ENCODE measurements around the gene CCR5AS.

The CCR5AS gene

GRCh38 chr3:46408853-46409252, 2.0 kb upstream of the CCR5AS start:
- H3K27me3 Mint-ChIP-seq (ENCODE audit: insufficient read depth, low read depth, poor library complexity): peaks cover 4% of the 10 kb centered on the region

DNA sequence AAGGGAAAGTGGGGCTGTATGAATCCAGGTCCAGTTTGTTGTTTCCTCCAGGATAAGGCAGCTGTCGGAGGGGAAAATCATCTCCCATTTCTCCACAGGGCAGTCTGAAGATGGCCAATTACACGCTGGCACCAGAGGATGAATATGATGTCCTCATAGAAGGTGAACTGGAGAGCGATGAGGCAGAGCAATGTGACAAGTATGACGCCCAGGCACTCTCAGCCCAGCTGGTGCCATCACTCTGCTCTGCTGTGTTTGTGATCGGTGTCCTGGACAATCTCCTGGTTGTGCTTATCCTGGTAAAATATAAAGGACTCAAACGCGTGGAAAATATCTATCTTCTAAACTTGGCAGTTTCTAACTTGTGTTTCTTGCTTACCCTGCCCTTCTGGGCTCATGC, 1.1 kb upstream of the CCR5AS start:
- no peaks in the 10 kb centered on the region for H3K36me3 Mint-ChIP-seq (ENCODE audit: low read depth)
- H3K9me2 ChIP-seq (ENCODE audit: insufficient read depth): no peaks in the 10 kb centered on the region
- H3K27me3 ChIP-seq (ENCODE audit: insufficient read depth): no peaks in the 10 kb centered on the region
- no peak overlapping the region for H2AFZ ChIP-seq
- no peaks in the 10 kb centered on the region for H3K4me1 ChIP-seq (ENCODE audit: insufficient read depth)
- no peak overlapping the region for H3K27ac Mint-ChIP-seq
- H3F3A ChIP-seq (replicated peaks; ENCODE audit: low read depth): no peaks in the 10 kb centered on the region
- H3K9me3 Mint-ChIP-seq: no peaks in the 10 kb centered on the region
- ATAC-seq (no peak), DNase-seq (ENCODE audit: low spot score) (no peak)
- H3K4me3 ChIP-seq: no peak overlapping the region
- no peaks in the 10 kb centered on the region for H3K79me2 ChIP-seq (replicated peaks; ENCODE audit: insufficient read depth)
- H4K20me1 ChIP-seq (replicated peaks; ENCODE audit: insufficient read depth): no peaks in the 10 kb centered on the region
- H3K27ac ChIP-seq (ENCODE audit: low read depth): no peak overlapping the region
- H3K4me1 Mint-ChIP-seq: no peaks in the 10 kb centered on the region; the same call in 2 of the 3 replicates
- peaks cover 4% of the 10 kb centered on the region for H3K27me3 Mint-ChIP-seq (ENCODE audit: insufficient read depth, low read depth, poor library complexity)
- H3K36me3 ChIP-seq (ENCODE audit: insufficient read depth): no peaks in the 10 kb centered on the region
- no peak overlapping the region for H3K4me2 ChIP-seq
- no peak overlapping the region for H3K4me3 Mint-ChIP-seq
- TF ChIP-seq ETS1 (IDR thresholded peaks at IDR 0.05) (no peak), EZH2phosphoT487 (IDR thresholded peaks at IDR 0.05; ENCODE audit: unreplicated experiment) (no peak), ZNF331 (CRISPR knock-in tag; IDR thresholded peaks at IDR 0.05; ENCODE audit: low read depth) (no peak), JUNB (IDR thresholded peaks at IDR 0.05; ENCODE audit: unreplicated experiment) (no peak), POLR2AphosphoS5 (IDR thresholded peaks at IDR 0.05; ENCODE audit: low read depth) (no peak), STAT1 (IDR thresholded peaks at IDR 0.05; ENCODE audit: unreplicated experiment) (no peak)
- TF ChIP-seq, protein P1, sequence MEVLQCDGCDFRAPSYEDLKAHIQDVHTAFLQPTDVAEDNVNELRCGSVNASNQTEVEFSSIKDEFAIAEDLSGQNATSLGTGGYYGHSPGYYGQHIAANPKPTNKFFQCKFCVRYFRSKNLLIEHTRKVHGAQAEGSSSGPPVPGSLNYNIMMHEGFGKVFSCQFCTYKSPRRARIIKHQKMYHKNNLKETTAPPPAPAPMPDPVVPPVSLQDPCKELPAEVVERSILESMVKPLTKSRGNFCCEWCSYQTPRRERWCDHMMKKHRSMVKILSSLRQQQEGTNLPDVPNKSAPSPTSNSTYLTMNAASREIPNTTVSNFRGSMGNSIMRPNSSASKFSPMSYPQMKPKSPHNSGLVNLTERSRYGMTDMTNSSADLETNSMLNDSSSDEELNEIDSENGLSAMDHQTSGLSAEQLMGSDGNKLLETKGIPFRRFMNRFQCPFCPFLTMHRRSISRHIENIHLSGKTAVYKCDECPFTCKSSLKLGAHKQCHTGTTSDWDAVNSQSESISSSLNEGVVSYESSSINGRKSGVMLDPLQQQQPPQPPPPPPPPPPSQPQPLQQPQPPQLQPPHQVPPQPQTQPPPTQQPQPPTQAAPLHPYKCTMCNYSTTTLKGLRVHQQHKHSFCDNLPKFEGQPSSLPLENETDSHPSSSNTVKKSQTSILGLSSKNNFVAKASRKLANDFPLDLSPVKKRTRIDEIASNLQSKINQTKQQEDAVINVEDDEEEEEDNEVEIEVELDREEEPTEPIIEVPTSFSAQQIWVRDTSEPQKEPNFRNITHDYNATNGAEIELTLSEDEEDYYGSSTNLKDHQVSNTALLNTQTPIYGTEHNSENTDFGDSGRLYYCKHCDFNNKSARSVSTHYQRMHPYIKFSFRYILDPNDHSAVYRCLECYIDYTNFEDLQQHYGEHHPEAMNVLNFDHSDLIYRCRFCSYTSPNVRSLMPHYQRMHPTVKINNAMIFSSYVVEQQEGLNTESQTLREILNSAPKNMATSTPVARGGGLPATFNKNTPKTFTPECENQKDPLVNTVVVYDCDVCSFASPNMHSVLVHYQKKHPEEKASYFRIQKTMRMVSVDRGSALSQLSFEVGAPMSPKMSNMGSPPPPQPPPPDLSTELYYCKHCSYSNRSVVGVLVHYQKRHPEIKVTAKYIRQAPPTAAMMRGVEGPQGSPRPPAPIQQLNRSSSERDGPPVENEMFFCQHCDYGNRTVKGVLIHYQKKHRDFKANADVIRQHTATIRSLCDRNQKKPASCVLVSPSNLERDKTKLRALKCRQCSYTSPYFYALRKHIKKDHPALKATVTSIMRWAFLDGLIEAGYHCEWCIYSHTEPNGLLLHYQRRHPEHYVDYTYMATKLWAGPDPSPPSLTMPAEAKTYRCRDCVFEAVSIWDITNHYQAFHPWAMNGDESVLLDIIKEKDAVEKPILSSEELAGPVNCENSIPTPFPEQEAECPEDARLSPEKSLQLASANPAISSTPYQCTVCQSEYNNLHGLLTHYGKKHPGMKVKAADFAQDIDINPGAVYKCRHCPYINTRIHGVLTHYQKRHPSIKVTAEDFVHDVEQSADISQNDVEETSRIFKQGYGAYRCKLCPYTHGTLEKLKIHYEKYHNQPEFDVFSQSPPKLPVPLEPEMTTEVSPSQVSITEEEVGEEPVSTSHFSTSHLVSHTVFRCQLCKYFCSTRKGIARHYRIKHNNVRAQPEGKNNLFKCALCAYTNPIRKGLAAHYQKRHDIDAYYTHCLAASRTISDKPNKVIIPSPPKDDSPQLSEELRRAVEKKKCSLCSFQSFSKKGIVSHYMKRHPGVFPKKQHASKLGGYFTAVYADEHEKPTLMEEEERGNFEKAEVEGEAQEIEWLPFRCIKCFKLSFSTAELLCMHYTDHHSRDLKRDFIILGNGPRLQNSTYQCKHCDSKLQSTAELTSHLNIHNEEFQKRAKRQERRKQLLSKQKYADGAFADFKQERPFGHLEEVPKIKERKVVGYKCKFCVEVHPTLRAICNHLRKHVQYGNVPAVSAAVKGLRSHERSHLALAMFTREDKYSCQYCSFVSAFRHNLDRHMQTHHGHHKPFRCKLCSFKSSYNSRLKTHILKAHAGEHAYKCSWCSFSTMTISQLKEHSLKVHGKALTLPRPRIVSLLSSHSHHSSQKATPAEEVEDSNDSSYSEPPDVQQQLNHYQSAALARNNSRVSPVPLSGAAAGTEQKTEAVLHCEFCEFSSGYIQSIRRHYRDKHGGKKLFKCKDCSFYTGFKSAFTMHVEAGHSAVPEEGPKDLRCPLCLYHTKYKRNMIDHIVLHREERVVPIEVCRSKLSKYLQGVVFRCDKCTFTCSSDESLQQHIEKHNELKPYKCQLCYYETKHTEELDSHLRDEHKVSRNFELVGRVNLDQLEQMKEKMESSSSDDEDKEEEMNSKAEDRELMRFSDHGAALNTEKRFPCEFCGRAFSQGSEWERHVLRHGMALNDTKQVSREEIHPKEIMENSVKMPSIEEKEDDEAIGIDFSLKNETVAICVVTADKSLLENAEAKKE (CRISPR knock-in tag; IDR thresholded peaks at IDR 0.05): no peak

More at GRCh38 chr3:46408853-46409252, 2.0 kb upstream of the CCR5AS start:
- no peaks in the 10 kb centered on the region for H3K79me2 ChIP-seq (replicated peaks; ENCODE audit: insufficient read depth)
- H3F3A ChIP-seq (replicated peaks; ENCODE audit: low read depth): no peaks in the 10 kb centered on the region
- Mint-ChIP-seq H3K4me3 (no peak overlapping the region), H3K27ac (no peak overlapping the region), H3K4me1 (no peaks in the 10 kb centered on the region; the same call in 2 of the 3 replicates), H3K36me3 (ENCODE audit: low read depth) (no peaks in the 10 kb centered on the region), H3K9me3 (no peaks in the 10 kb centered on the region)
- H3K9me2 ChIP-seq (ENCODE audit: insufficient read depth): no peaks in the 10 kb centered on the region
- no peak; the same call in 2 of the 3 replicates for ATAC-seq
- H3K36me3 ChIP-seq (ENCODE audit: insufficient read depth): no peaks in the 10 kb centered on the region
- TF ChIP-seq, protein P2, sequence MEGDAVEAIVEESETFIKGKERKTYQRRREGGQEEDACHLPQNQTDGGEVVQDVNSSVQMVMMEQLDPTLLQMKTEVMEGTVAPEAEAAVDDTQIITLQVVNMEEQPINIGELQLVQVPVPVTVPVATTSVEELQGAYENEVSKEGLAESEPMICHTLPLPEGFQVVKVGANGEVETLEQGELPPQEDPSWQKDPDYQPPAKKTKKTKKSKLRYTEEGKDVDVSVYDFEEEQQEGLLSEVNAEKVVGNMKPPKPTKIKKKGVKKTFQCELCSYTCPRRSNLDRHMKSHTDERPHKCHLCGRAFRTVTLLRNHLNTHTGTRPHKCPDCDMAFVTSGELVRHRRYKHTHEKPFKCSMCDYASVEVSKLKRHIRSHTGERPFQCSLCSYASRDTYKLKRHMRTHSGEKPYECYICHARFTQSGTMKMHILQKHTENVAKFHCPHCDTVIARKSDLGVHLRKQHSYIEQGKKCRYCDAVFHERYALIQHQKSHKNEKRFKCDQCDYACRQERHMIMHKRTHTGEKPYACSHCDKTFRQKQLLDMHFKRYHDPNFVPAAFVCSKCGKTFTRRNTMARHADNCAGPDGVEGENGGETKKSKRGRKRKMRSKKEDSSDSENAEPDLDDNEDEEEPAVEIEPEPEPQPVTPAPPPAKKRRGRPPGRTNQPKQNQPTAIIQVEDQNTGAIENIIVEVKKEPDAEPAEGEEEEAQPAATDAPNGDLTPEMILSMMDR (conservative IDR thresholded peaks at IDR 0.05; ENCODE audit: low read depth in 2 of 2): peak; percentile 43 to 48
- TF ChIP-seq ZNF114 (CRISPR knock-in tag; IDR thresholded peaks at IDR 0.05): no peak
- H3K27me3 ChIP-seq (ENCODE audit: insufficient read depth): no peaks in the 10 kb centered on the region
- H4K20me1 ChIP-seq (replicated peaks; ENCODE audit: insufficient read depth): no peaks in the 10 kb centered on the region
- DNase-seq (ENCODE audit: low spot score): peak; percentile 42
- no peak overlapping the region for H2AFZ ChIP-seq
- no peak overlapping the region for H3K27ac ChIP-seq (ENCODE audit: low read depth)
- no peaks in the 10 kb centered on the region for H3K4me1 ChIP-seq (ENCODE audit: insufficient read depth)
- H3K4me3 ChIP-seq: no peak overlapping the region
- H3K4me2 ChIP-seq: no peak overlapping the region

Measured in GM23338 (cell line).